Kidney (tissue), 14 donors: ENCODE measurements around the gene MSRB2. TPM values are rescaled to one million over a fixed set of nuclear protein-coding genes. Genes with fewer than 3 reads are reported as not detected.

Source experiments
- DNase-seq, 5 donors: peaks; one replicate each; pipeline ENCODE4 v3.0.0-alpha.2; 2013 to 2020
- FAIRE-seq: peaks from 2 replicates; lab custom pipeline; 2012; peaks lifted over from hg19 to GRCh38; lab: Jason Lieb, UNC
- H3K27ac ChIP-seq, 2 donors: one replicate each; pipeline ENCODE4 v1.7.0; 2013; ENCODE audit warnings: low read depth in 2 of 2, low read length in 2 of 2, inconsistent platforms in 1 of 2
- H3K27me3 ChIP-seq: one replicate; pipeline ENCODE4 v1.7.1; 2013; ENCODE audit warnings: low read length, inconsistent platforms; ENCODE audit not compliant: control insufficient read depth, insufficient read depth
- H3K36me3 ChIP-seq, 3 donors: one replicate each; pipeline versions ENCODE4 v1.7.0 to v1.7.1; 2013; ENCODE audit warnings: low read length in 3 of 3, control low read depth in 1 of 3, inconsistent platforms in 1 of 3; ENCODE audit not compliant: insufficient read depth in 3 of 3, control insufficient read depth in 2 of 3
- H3K4me1 ChIP-seq, 3 donors: one replicate each; pipeline versions ENCODE4 v1.7.0 to v1.7.1; 2013; ENCODE audit warnings: low read length in 3 of 3, inconsistent platforms in 1 of 3, low read depth in 1 of 3; ENCODE audit not compliant: control insufficient read depth in 2 of 3, insufficient read depth in 2 of 3
- H3K4me3 ChIP-seq, 3 donors: one replicate each; pipeline versions ENCODE4 v1.7.0 to v1.8.1; 2013; ENCODE audit warnings: low read length in 3 of 3, control low read depth in 1 of 3, inconsistent platforms in 1 of 3
- H3K9ac ChIP-seq, 3 donors: one replicate each; pipeline versions ENCODE4 v1.7.0 to v1.7.1; 2013; ENCODE audit warnings: low read length in 3 of 3, control low read depth in 1 of 3, inconsistent platforms in 1 of 3
- H3K9me3 ChIP-seq, 3 donors: one replicate each; pipeline versions ENCODE4 v1.7.0 to v1.7.1; 2013; ENCODE audit warnings: low read length in 3 of 3, control low read depth in 1 of 3, inconsistent platforms in 1 of 3; ENCODE audit not compliant: control insufficient read depth in 2 of 3, insufficient read depth in 1 of 3
- intact Hi-C: fragments of 100-400 bp; cut with DNase I; formaldehyde crosslinking; loops from one replicate; pipeline ENCODE4 v1.11.1; 2022
- polyA plus RNA-seq: library from polyadenylated mRNA; stranded (reverse); fragments of 350-450 nt; fragmentation: Illumina TruSeq; extraction: RNeasy Lipid Tissue Mini Kit (QIAGEN cat#74804); gene quantifications from one replicate; pipeline ENCODE4 v1.2.3, GENCODE V29; 2014; ENCODE audit warnings: low read depth, low replicate concordance; ENCODE audit not compliant: insufficient read depth
- total RNA-seq: library from RNA; stranded (reverse); fragmentation: NEBNext Ultra II Directional; extraction: Animal tissue kit (Norgen Biotek cat#: 25700); gene quantifications from one replicate; pipeline ENCODE4 v1.2.1, GENCODE V29; 2021
- TF ChIP-seq, protein P1 (sequence below): IDR thresholded peaks from 3 replicates; pipeline ENCODE4 v1.5.1; 2012; ENCODE audit warnings: mild to moderate bottlenecking, moderate library complexity, borderline replicate concordance; ENCODE audit not compliant: insufficient read depth; ENCODE audit errors: extremely low read depth
- donor health status: control.
- donor health status: control.
- donor health status: control.
- donor health status: control.
- donor health status: control.
- donor health status: DM: yes; HTN: yes; CAD: no.
- donor health status: Normal renal cell carcinoma (clear cell type).

The MSRB2 gene
- total and polyA plus RNA-seq, 2 donors from 2014 or later = 39.9 to 131 TPM

DNA sequence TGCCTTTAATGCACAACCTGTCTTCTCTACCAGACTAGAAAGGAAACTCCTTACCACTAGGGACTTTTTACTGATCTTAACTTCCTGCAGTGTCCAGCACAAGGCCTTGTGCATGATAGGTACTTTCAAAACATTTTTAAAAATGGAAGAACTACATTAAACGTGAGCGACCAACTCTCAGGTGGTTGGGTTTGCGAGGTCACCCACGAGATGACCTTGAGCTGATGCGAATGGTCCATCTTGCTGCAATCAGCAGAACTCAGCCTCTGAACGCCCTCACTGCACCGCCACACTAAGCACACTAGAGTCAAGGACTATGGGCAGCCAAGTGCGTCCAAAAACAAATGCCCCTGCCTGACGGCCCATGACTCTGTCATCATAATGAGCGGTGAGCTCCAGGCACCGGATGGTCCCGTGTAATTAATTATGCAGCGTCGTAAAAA lies 61.9 kb downstream of the MSRB2 start:
- H3K4me1 ChIP-seq = peaks cover 3 to 11% (median 6%) of the 10 kb centered on the region in 3 donors
- FAIRE-seq (no peak), DNase-seq (peak in 4 of 5 donors; percentile 81 to 91 (median 86))
- H3K36me3 ChIP-seq = no peaks in the 10 kb centered on the region
- no peaks in the 10 kb centered on the region for H3K9me3 ChIP-seq
- TF ChIP-seq, protein P1, sequence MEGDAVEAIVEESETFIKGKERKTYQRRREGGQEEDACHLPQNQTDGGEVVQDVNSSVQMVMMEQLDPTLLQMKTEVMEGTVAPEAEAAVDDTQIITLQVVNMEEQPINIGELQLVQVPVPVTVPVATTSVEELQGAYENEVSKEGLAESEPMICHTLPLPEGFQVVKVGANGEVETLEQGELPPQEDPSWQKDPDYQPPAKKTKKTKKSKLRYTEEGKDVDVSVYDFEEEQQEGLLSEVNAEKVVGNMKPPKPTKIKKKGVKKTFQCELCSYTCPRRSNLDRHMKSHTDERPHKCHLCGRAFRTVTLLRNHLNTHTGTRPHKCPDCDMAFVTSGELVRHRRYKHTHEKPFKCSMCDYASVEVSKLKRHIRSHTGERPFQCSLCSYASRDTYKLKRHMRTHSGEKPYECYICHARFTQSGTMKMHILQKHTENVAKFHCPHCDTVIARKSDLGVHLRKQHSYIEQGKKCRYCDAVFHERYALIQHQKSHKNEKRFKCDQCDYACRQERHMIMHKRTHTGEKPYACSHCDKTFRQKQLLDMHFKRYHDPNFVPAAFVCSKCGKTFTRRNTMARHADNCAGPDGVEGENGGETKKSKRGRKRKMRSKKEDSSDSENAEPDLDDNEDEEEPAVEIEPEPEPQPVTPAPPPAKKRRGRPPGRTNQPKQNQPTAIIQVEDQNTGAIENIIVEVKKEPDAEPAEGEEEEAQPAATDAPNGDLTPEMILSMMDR = no peak
- no peaks in the 10 kb centered on the region for H3K27me3 ChIP-seq
- peak overlapping the region in 1 of 3 donors; percentile 30 for H3K4me3 ChIP-seq
- H3K9ac ChIP-seq = no peak overlapping the region
- intact Hi-C loops = no loop called here
- H3K27ac ChIP-seq = no peak overlapping the region

GRCh38 chr10:23157691-23158369 lies 62.5 kb downstream of the MSRB2 start:
- Histone ChIP-seq H3K9me3 (no peaks in the 10 kb centered on the region), H3K27me3 (no peaks in the 10 kb centered on the region), H3K36me3 (no peaks in the 10 kb centered on the region), H3K4me1 (peaks cover 3 to 11% (median 6%) of the 10 kb centered on the region in 3 donors), H3K9ac (no peak overlapping the region), H3K27ac (no peak overlapping the region), H3K4me3 (peak overlapping the region in 2 of 3 donors; percentile 30 to 53)
- TF ChIP-seq, protein P1 = peak; percentile 24
- DNase-seq (peak in 3 of 5 donors; percentile 29 to 78 (median 66)), FAIRE-seq (no peak)
- intact Hi-C loops = no loop called here

DNA sequence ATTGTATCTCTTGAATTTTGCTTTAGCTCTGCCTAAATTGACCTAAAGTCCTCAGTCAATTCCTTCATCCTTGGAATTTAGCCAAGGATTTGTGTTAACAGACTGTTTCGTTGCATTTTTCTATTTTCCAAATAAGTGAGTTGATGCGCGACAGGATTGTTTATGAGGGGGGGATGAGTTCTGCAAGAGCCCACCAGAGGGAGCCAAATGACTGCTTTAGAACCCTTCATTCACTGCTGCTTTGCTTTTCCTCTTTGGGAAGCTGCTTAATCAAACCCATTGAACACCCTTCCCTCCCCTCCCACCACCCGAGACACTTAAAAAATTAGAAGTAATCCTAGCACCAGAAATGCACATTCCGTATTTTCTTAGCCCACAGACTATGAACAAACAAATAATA lies 63.0 kb downstream of the MSRB2 start:
- H3K4me3 ChIP-seq = peak overlapping the region in 2 of 3 donors; percentile 30 to 53
- intact Hi-C loops = no loop called here
- H3K9ac ChIP-seq = no peak overlapping the region
- FAIRE-seq (no peak), DNase-seq (peak in 4 of 5 donors; percentile 62 to 87 (median 74))
- no peaks in the 10 kb centered on the region for H3K27me3 ChIP-seq
- TF ChIP-seq, protein P1 = peak; percentile 64
- no peak overlapping the region for H3K27ac ChIP-seq
- peaks cover 3 to 11% (median 6%) of the 10 kb centered on the region in 3 donors for H3K4me1 ChIP-seq
- no peaks in the 10 kb centered on the region for H3K36me3 ChIP-seq
- H3K9me3 ChIP-seq = no peaks in the 10 kb centered on the region
